BLaER1 treated with 17β-estradiol and CSF1 and Interleukin-3, amounts not matched to agents 10 nM and 100 nM (cell line): ENCODE data around the gene TPSAB1.
"Not testable (repeated sequence)": the region's sequence is repeated elsewhere in the genome, so short reads cannot be mapped to it uniquely, and the experiment has no call there.

Experiments used
- H3K27ac ChIP-seq, 11 experiments: shearing (Covaris generic); formaldehyde crosslinking; 2 replicates each; pipeline ENCODE4 v1.8.1; 2022
- H3K27me3 ChIP-seq, 11 experiments: shearing (Covaris generic); formaldehyde crosslinking; 2 replicates each; pipeline ENCODE4 v1.8.1; 2022
- H3K36me3 ChIP-seq, 11 experiments: shearing (Covaris generic); formaldehyde crosslinking; 2 replicates each; pipeline ENCODE4 v1.8.1; 2022
- H3K4me1 ChIP-seq, 10 experiments: shearing (Covaris generic); formaldehyde crosslinking; 2 replicates each; pipeline ENCODE4 v1.8.1; 2022
- H3K4me2 ChIP-seq, 11 experiments: shearing (Covaris generic); formaldehyde crosslinking; 2 replicates each; pipeline ENCODE4 v1.8.1; 2022
- H3K4me3 ChIP-seq, 10 experiments: shearing (Covaris generic); formaldehyde crosslinking; 2 replicates each; pipeline ENCODE4 v1.8.1; 2022
- H3K9ac ChIP-seq, 11 experiments: shearing (Covaris generic); formaldehyde crosslinking; 2 replicates each; pipeline ENCODE4 v1.8.1; 2022
- H3K9me3 ChIP-seq, 11 experiments: shearing (Covaris generic); formaldehyde crosslinking; replicated peaks in 1 of 11; 2 replicates each; pipeline ENCODE4 v1.8.1; 2022
- H4K20me1 ChIP-seq, 11 experiments: shearing (Covaris generic); formaldehyde crosslinking; 2 replicates each; pipeline ENCODE4 v1.8.1; 2022
- Cebpa-rat ChIP-seq, 11 experiments: shearing (Covaris generic); IDR thresholded peaks; 2 replicates each; pipeline ENCODE4 v1.8.1; 2022

The TPSAB1 gene

GRCh38 chr16:1225051-1225451, 15.5 kb upstream of the TPSAB1 start, which contains the start of gene TPSG1:
Gene TPSG1, minus strand, starts transcription at chr16:1225268. Its CDS starts 16 bp downstream, at chr16:1225252.
- Histone ChIP-seq H3K36me3 (peaks cover 0 to 10% (median 4%) of the 10 kb centered on the region in 11 experiments; a peak in 6 of 22 replicates), H3K9ac (0 out of 22 replicates have a peak within 1 kb of the TSS, but pooled peaks of 1 of the 11 experiments have one; percentile 14), H3K9me3 (no peaks in the 10 kb centered on the region), H3K4me1 (no peaks in the 10 kb centered on the region), H3K27ac (no peak within 1 kb of the TSS), H3K4me2 (no peak within 1 kb of the TSS), H3K27me3 (no peaks in the 10 kb centered on the region), H3K4me3 (no peak within 1 kb of the TSS), H4K20me1 (peaks cover 0 to 45% (median 4%) of the 10 kb centered on the region in 11 experiments; a peak in 10 of 22 replicates)
- TF ChIP-seq Cebpa-rat (IDR thresholded peaks at IDR 0.05) = no peak

- H3K4me3 ChIP-seq, H3K27me3 ChIP-seq: not testable (repeated sequence)
Observed at GRCh38 chr16:1225728-1226311, 14.7 kb upstream of the TPSAB1 start.

GRCh38 chr16:1226692-1227091, 13.8 kb upstream of the TPSAB1 start:
- H3K27ac ChIP-seq, H3K9me3 ChIP-seq, H3K4me1 ChIP-seq, H3K9ac ChIP-seq, H3K36me3 ChIP-seq, H3K4me3 ChIP-seq, H3K4me2 ChIP-seq, H3K27me3 ChIP-seq: not testable (repeated sequence)
- H4K20me1 ChIP-seq = peaks cover 0 to 29% (median 4%) of the 10 kb centered on the region in 11 experiments; a peak in 10 of 22 replicates

More at GRCh38 chr16:1225728-1226311, 14.7 kb upstream of the TPSAB1 start:
- not testable (repeated sequence) for H3K27ac ChIP-seq, H3K4me2 ChIP-seq, H3K9me3 ChIP-seq, H3K4me1 ChIP-seq, H3K36me3 ChIP-seq
- H4K20me1 ChIP-seq = peaks cover 0 to 38% (median 4%) of the 10 kb centered on the region in 11 experiments; a peak in 10 of 22 replicates
- 0 out of 22 replicates have a peak overlapping the region, but pooled peaks of 1 of the 11 experiments have one; percentile 14 for H3K9ac ChIP-seq

- H3K9me3 ChIP-seq, H3K27ac ChIP-seq, H3K4me1 ChIP-seq, H3K9ac ChIP-seq, H3K36me3 ChIP-seq, H3K4me3 ChIP-seq, H3K4me2 ChIP-seq, H3K27me3 ChIP-seq: not testable (repeated sequence)
- H4K20me1 ChIP-seq = peaks cover 0 to 18% (median 0%) of the 10 kb centered on the region in 11 experiments; a peak in 7 of 22 replicates
Observed at GRCh38 chr16:1228227-1228626, 12.3 kb upstream of the TPSAB1 start.

GRCh38 chr16:1229476-1229875, 11.0 kb upstream of the TPSAB1 start:
- not testable (repeated sequence) for H3K4me3 ChIP-seq, H3K9ac ChIP-seq, H3K36me3 ChIP-seq, H3K27ac ChIP-seq, H4K20me1 ChIP-seq, H3K9me3 ChIP-seq, H3K27me3 ChIP-seq, H3K4me1 ChIP-seq, H3K4me2 ChIP-seq

GRCh38 chr16:1230084-1230470, 10.4 kb upstream of the TPSAB1 start, which contains the start of gene TPSB2:
Gene TPSB2, minus strand, starts transcription at chr16:1230184. Its CDS starts 233 bp downstream, at chr16:1229951.
- H3K4me2 ChIP-seq, H3K9me3 ChIP-seq, H3K4me3 ChIP-seq, H3K4me1 ChIP-seq, H3K9ac ChIP-seq, H4K20me1 ChIP-seq, H3K27ac ChIP-seq, H3K36me3 ChIP-seq, H3K27me3 ChIP-seq: not testable (repeated sequence)

GRCh38 chr16:1230471-1231212, 9.9 kb upstream of the TPSAB1 start:
- H3K27ac ChIP-seq, H3K9me3 ChIP-seq, H3K4me2 ChIP-seq, H3K27me3 ChIP-seq, H3K36me3 ChIP-seq, H3K9ac ChIP-seq, H4K20me1 ChIP-seq, H3K4me1 ChIP-seq, H3K4me3 ChIP-seq: not testable (repeated sequence)

- not testable (repeated sequence) for H3K9me3 ChIP-seq, H3K4me3 ChIP-seq, H3K4me2 ChIP-seq, H3K36me3 ChIP-seq, H3K27me3 ChIP-seq, H3K4me1 ChIP-seq, H3K27ac ChIP-seq, H4K20me1 ChIP-seq, H3K9ac ChIP-seq
Observed at GRCh38 chr16:1231301-1231700, 9.2 kb upstream of the TPSAB1 start.

- not testable (repeated sequence) for H3K9ac ChIP-seq, H3K9me3 ChIP-seq, H3K27ac ChIP-seq, H3K4me1 ChIP-seq, H3K36me3 ChIP-seq, H3K4me3 ChIP-seq, H4K20me1 ChIP-seq, H3K27me3 ChIP-seq, H3K4me2 ChIP-seq
Observed at GRCh38 chr16:1232049-1232748, 8.3 kb upstream of the TPSAB1 start.

GRCh38 chr16:1236659-1237058, 3.8 kb upstream of the TPSAB1 start:
- H3K4me2 ChIP-seq, H3K27me3 ChIP-seq, H4K20me1 ChIP-seq, H3K4me1 ChIP-seq, H3K27ac ChIP-seq, H3K9ac ChIP-seq, H3K9me3 ChIP-seq, H3K36me3 ChIP-seq, H3K4me3 ChIP-seq: not testable (repeated sequence)
